Measurements from ENCODE around the gene NOXRED1.

- TF ChIP-seq CTCF (conservative IDR thresholded peaks at IDR 0.05; ENCODE audit: low read depth, low read length) = no peak
- no peak for TF ChIP-seq EZH2 (IDR thresholded peaks at IDR 0.05; ENCODE audit: borderline replicate concordance, low read depth, low read length, poor library complexity, severe bottlenecking)
Measured at GRCh38 chr14:77355811-77356210, 67.5 kb downstream of the NOXRED1 start.

Measured in A673 (cell line).